Measurements from ENCODE around the gene AK4. TPM values are rescaled to one million over a fixed set of nuclear protein-coding genes. Genes with fewer than 3 reads are reported as not detected.
"Not testable (repeated sequence)": the region's sequence is repeated elsewhere in the genome, so short reads cannot be mapped to it uniquely, and the experiment has no call there.

Gene AK4
- total and polyA plus RNA-seq, 2 of the 4 experiments (the other 2 are of a cell fraction): 12.4 to 30.3 TPM

DNA sequence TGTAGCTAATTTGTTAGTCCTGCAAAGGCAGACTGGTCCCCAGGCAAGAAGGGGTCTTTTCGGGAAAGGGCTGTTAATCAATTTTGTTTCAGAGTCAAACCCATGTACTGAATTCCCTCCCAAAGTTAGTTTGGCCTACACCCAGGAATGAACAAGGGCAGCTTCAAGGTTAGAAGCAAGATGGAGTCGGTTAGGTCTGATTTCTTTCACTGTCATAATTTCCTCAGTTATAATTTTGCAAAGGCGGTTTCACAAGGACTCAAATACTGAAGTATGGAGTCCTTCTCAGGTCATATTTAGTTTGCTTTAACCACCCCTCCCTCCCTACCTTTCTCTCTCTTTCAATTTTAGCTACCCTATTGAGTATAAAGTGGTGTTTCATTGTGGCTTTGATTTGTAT is 16.1 kb downstream of the AK4 start:
- BruUV-seq (replicated peaks); H2BK15ac ChIP-seq (ENCODE audit: low read depth, low read length); H3K4me2 ChIP-seq (ENCODE audit: low read depth, low read length); H3K14ac ChIP-seq (replicated peaks; ENCODE audit: low read depth, low read length); H3K27me3 ChIP-seq (ENCODE audit: control insufficient read depth, insufficient read depth, low read length); DNase-seq; H2AFZ ChIP-seq (replicated peaks; ENCODE audit: low read length, poor library complexity); H3K18ac ChIP-seq (ENCODE audit: low read depth, low read length); H2BK5ac ChIP-seq (ENCODE audit: low read depth, low read length, poor library complexity, severe bottlenecking); H3K27ac ChIP-seq (ENCODE audit: insufficient read depth, low read length); H3K36me3 ChIP-seq (ENCODE audit: control insufficient read depth, insufficient read depth, low read length); H3K9ac ChIP-seq (ENCODE audit: low read depth, low read length); H2AK9ac ChIP-seq (replicated peaks; ENCODE audit: low read depth, low read length, poor library complexity); POLR2A ChIA-PET (ENCODE audit: unreplicated experiment); dilution Hi-C loops (cut with HindIII; ENCODE audit: low sequenced_read_pairs, unreplicated experiment); H3K4me1 ChIP-seq (ENCODE audit: control insufficient read depth, insufficient read depth, low read length); H3K56ac ChIP-seq (ENCODE audit: extremely low read depth, insufficient read depth, low read length); in situ Hi-C loops (cut with MboI; ENCODE audit: low sequenced_read_pairs); H3K9me3 ChIP-seq (ENCODE audit: control insufficient read depth, insufficient read depth, low read length); H3K4me3 ChIP-seq (ENCODE audit: insufficient read depth, low read depth, low read length); H3K9me1 ChIP-seq (ENCODE audit: insufficient read depth, low read length); H2BK120ac ChIP-seq (ENCODE audit: low read depth, low read length); CTCF ChIA-PET; H4K5ac ChIP-seq (ENCODE audit: low read depth, low read length); H4K8ac ChIP-seq (ENCODE audit: low read depth in 2 of 2, low read length in 2 of 2); H2BK20ac ChIP-seq (ENCODE audit: low read depth, low read length); H4K91ac ChIP-seq (ENCODE audit: insufficient read depth, low read depth, low read length); ATAC-seq (ENCODE audit: low read depth); H3K23ac ChIP-seq (ENCODE audit: low read depth, low read length); H3K4ac ChIP-seq (ENCODE audit: low read depth, low read length); intact Hi-C loops (cut with micrococcal nuclease); H2AK5ac ChIP-seq (ENCODE audit: low read depth, low read length): not testable (repeated sequence)
- peaks cover 0 to 35% of the 10 kb centered on the region in 2 experiments; a peak in 2 of 4 replicates for H3K79me1 ChIP-seq (ENCODE audit: low read depth in 1 of 2, low read length in 2 of 2)
- no CpG with 5 or more reads among the region's 3 CpGs for WGBS, 2 experiments (ENCODE audit: extremely low coverage in 2 of 2, insufficient read length in 1 of 2)
- H4K20me1 ChIP-seq (ENCODE audit: insufficient read depth, low read length): peaks cover 11% of the 10 kb centered on the region; the same call in 1 of the 2 replicates

All from IMR-90 (cell line).